Panc1 (cell line): ENCODE results near the gene IRAK4. TPM values are rescaled to one million over a fixed set of nuclear protein-coding genes. Genes with fewer than 3 reads are reported as not detected.

Experiments used
- ATAC-seq: fragments of 200-7000 bp; cut with Tn5 transposase; 2 replicates; pipeline ENCODE4 v1.9.1; 2020; ENCODE audit warnings: mild to moderate bottlenecking, moderate library complexity
- BruUV-seq: library from RNA; stranded (reverse); fragments of 400-500 nt; replicated peaks from 2 replicates; lab custom pipeline; 2021; lab: Mats Ljungman, UMichigan
- CTCF ChIA-PET: fragments of 300-600 bp; sonication (Branson Sonifier 250); formaldehyde crosslinking; loops from one replicate; lab custom pipeline; 2022; ENCODE audit warnings: antibody characterized with exemption; lab: Charles Lee
- POLR2A ChIA-PET: fragments of 300-600 bp; sonication (Branson Sonifier 250); formaldehyde crosslinking; loops from one replicate; lab custom pipeline; 2022; ENCODE audit warnings: antibody characterized with exemption; lab: Charles Lee
- DNase-seq: peaks from one replicate; pipeline ENCODE4 v3.0.0-alpha.2; 2010; ENCODE audit warnings: low read depth, low spot score
- H3K27ac ChIP-seq: 2 replicates; pipeline ENCODE4 v1.5.1; 2011; ENCODE audit warnings: mild to moderate bottlenecking, low read length, inconsistent platforms
- H3K27me3 ChIP-seq: fragments of 200-500 bp; sonication (Bioruptor generic); 2 replicates; pipeline ENCODE4 v1.6.0; 2014; ENCODE audit warnings: low read length, inconsistent platforms; ENCODE audit not compliant: control insufficient read depth, insufficient read depth
- H3K36me3 ChIP-seq: fragments of 200-500 bp; sonication (Bioruptor generic); 2 replicates; pipeline ENCODE4 v1.5.1; 2014; ENCODE audit warnings: inconsistent platforms, mild to moderate bottlenecking, low read length, moderate library complexity; ENCODE audit not compliant: control insufficient read depth, insufficient read depth
- H3K4me1 ChIP-seq: 2 replicates; pipeline ENCODE4 v1.5.1; 2011; ENCODE audit warnings: inconsistent platforms, mild to moderate bottlenecking, low read length, moderate library complexity; ENCODE audit not compliant: control insufficient read depth, insufficient read depth
- H3K4me3 ChIP-seq, 2 experiments: 2 replicates each; pipeline ENCODE4 v1.5.1; 2011 to 2012; ENCODE audit warnings: low read depth in 2 of 2, low read length in 2 of 2, mild to moderate bottlenecking in 2 of 2, inconsistent platforms in 1 of 2, moderate library complexity in 1 of 2
- H3K9me3 ChIP-seq: fragments of 200-500 bp; sonication (Bioruptor generic); 2 replicates; pipeline ENCODE4 v1.5.1; 2014; ENCODE audit warnings: low read depth, mild to moderate bottlenecking, inconsistent platforms, low read length, moderate library complexity; ENCODE audit not compliant: control insufficient read depth, insufficient read depth
- POLR2AphosphoS5 ChIP-seq: IDR thresholded peaks from 2 replicates; pipeline ENCODE4 v1.6.1; 2012; ENCODE audit warnings: mild to moderate bottlenecking, low read depth, low read length, moderate library complexity
- SIN3A ChIP-seq: IDR thresholded peaks from 2 replicates; pipeline ENCODE4 v1.6.1; 2012; ENCODE audit warnings: low read depth, mild to moderate bottlenecking, low read length, moderate library complexity, borderline replicate concordance; ENCODE audit not compliant: insufficient read depth
- TCF7L2 ChIP-seq: IDR thresholded peaks from 2 replicates; pipeline ENCODE4 v1.6.1; 2011; ENCODE audit warnings: mild to moderate bottlenecking, low read depth, low read length, inconsistent platforms
- in situ Hi-C: cut with HindIII; loops from 2 replicates; pipeline ENCODE4 v1.10.0; 2016; ENCODE audit warnings: low sequenced_read_pairs, low pct_unique_long_range_greater_than_20kb
- intact Hi-C: fragments of 100-400 bp; cut with micrococcal nuclease; formaldehyde crosslinking; loops from one replicate; pipeline ENCODE4 v1.10.0; 2022; ENCODE audit not compliant: unreplicated experiment
- total RNA-seq: library from RNA; stranded (reverse); gene quantifications from one replicate; pipeline ENCODE4 v1.2.1, GENCODE V29; 2021; ENCODE audit not compliant: unreplicated experiment
- TF ChIP-seq, protein P1 (sequence below), 2 experiments: IDR thresholded peaks; 2 replicates each; pipeline ENCODE4 v1.6.1; 2011 to 2012; ENCODE audit warnings: low read depth in 2 of 2, control low read depth in 1 of 2, low read length in 1 of 2, mild to moderate bottlenecking in 1 of 2, moderate library complexity in 1 of 2; ENCODE audit not compliant: insufficient read depth in 1 of 2
- TF ChIP-seq, protein P2 (sequence below): fragments of 450-650 bp; IDR thresholded peaks from 2 replicates; pipeline ENCODE4 v1.5.1; 2017; ENCODE audit warnings: mild to moderate bottlenecking

The IRAK4 gene
- total RNA-seq, 1 experiment from 2014 or later, result 11.3 TPM

DNA sequence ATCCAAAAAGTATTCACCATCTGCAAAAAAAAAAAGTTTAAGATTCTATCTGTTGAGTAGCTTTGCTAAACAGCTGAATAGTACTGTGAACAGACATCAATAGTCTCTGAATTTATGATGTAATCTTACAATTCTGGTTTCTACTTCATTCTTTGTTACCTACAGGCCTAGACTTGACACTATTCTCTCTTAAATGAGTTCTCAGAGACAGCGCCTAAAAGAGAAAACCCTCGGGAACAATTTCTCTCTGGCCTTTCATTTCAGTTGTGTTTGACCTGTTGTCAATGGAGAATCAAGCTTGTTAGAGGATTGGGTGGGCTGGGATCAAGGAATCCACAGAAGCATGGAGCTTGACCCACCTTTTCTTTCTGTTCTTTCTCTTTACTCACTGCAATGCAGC, 53.3 kb downstream of the IRAK4 start:
- Histone ChIP-seq H3K4me3 (no peak overlapping the region), H3K4me1 (peaks cover under 1% of the 10 kb centered on the region; the same call in 1 of the 2 replicates), H3K27me3 (no peaks in the 10 kb centered on the region; the same call in 1 of the 2 replicates), H3K36me3 (no peaks in the 10 kb centered on the region), H3K27ac (no peak overlapping the region), H3K9me3 (no peaks in the 10 kb centered on the region)
- ChIA-PET CTCF (no interaction called here), POLR2A (interaction anchor here (0.6 kb wide), 1 partner anchor 20 kb away, joined by 4 read pairs; no protein-coding TSS in a partner anchor)
- DNase-seq (no peak), ATAC-seq (no peak)
- intact Hi-C loops, result no loop called here
- TF ChIP-seq TCF7L2, result no peak
- TF ChIP-seq POLR2AphosphoS5, result no peak
- no peak for TF ChIP-seq SIN3A
- TF ChIP-seq, protein P1, sequence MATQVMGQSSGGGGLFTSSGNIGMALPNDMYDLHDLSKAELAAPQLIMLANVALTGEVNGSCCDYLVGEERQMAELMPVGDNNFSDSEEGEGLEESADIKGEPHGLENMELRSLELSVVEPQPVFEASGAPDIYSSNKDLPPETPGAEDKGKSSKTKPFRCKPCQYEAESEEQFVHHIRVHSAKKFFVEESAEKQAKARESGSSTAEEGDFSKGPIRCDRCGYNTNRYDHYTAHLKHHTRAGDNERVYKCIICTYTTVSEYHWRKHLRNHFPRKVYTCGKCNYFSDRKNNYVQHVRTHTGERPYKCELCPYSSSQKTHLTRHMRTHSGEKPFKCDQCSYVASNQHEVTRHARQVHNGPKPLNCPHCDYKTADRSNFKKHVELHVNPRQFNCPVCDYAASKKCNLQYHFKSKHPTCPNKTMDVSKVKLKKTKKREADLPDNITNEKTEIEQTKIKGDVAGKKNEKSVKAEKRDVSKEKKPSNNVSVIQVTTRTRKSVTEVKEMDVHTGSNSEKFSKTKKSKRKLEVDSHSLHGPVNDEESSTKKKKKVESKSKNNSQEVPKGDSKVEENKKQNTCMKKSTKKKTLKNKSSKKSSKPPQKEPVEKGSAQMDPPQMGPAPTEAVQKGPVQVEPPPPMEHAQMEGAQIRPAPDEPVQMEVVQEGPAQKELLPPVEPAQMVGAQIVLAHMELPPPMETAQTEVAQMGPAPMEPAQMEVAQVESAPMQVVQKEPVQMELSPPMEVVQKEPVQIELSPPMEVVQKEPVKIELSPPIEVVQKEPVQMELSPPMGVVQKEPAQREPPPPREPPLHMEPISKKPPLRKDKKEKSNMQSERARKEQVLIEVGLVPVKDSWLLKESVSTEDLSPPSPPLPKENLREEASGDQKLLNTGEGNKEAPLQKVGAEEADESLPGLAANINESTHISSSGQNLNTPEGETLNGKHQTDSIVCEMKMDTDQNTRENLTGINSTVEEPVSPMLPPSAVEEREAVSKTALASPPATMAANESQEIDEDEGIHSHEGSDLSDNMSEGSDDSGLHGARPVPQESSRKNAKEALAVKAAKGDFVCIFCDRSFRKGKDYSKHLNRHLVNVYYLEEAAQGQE (IDR thresholded peaks at IDR 0.05; ENCODE audit: insufficient read depth in 1 of 2, low read depth in 2 of 2, low read length in 1 of 2), result no peak
- TF ChIP-seq, protein P2, sequence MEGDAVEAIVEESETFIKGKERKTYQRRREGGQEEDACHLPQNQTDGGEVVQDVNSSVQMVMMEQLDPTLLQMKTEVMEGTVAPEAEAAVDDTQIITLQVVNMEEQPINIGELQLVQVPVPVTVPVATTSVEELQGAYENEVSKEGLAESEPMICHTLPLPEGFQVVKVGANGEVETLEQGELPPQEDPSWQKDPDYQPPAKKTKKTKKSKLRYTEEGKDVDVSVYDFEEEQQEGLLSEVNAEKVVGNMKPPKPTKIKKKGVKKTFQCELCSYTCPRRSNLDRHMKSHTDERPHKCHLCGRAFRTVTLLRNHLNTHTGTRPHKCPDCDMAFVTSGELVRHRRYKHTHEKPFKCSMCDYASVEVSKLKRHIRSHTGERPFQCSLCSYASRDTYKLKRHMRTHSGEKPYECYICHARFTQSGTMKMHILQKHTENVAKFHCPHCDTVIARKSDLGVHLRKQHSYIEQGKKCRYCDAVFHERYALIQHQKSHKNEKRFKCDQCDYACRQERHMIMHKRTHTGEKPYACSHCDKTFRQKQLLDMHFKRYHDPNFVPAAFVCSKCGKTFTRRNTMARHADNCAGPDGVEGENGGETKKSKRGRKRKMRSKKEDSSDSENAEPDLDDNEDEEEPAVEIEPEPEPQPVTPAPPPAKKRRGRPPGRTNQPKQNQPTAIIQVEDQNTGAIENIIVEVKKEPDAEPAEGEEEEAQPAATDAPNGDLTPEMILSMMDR, result no peak
- no TSS peak for BruUV-seq
- in situ Hi-C loops, result no loop called here

DNA sequence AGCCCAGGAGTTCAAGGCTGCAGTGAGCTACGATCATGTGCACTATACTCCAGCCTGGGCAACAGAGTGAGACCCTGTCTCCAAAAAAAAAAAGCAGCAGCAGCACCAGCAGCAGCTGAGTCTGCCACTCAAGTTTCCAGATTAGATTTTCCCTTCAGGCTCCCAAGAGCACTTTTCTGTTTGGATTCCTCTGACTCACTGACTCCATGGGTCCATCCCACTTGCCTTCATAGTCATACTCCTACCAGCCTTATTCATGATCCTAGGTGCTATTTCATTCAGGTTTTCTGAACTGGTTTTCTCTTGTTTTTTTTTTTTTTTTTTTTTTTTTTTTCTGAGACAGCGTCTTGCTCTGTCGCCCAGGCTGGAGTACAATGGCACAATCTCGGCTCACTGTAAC, 54.2 kb downstream of the IRAK4 start:
- DNase-seq, result no peak
- no peaks in the 10 kb centered on the region for H3K36me3 ChIP-seq
- BruUV-seq, result no TSS peak
- CTCF ChIA-PET, result no interaction called here
- TF ChIP-seq, protein P2, result no peak
- TF ChIP-seq TCF7L2, result no peak
- no peak for TF ChIP-seq SIN3A
- TF ChIP-seq POLR2AphosphoS5, result no peak
- TF ChIP-seq, protein P1 (IDR thresholded peaks at IDR 0.05; ENCODE audit: insufficient read depth in 1 of 2, low read depth in 2 of 2, low read length in 1 of 2), result no peak
- in situ Hi-C loops, result no loop called here
- H3K4me1 ChIP-seq, result no peaks in the 10 kb centered on the region
- H3K4me3 ChIP-seq, result no peak overlapping the region
- no peak overlapping the region for H3K27ac ChIP-seq
- ATAC-seq, result no peak
- H3K27me3 ChIP-seq, result no peaks in the 10 kb centered on the region; the same call in 1 of the 2 replicates
- intact Hi-C loops, result no loop called here
- no peaks in the 10 kb centered on the region for H3K9me3 ChIP-seq
- POLR2A ChIA-PET, result no interaction called here
